Bladder microvascular endothelial cell (primary cell): ENCODE data around the gene EFEMP1. TPM values are rescaled to one million over a fixed set of nuclear protein-coding genes. Genes with fewer than 3 reads are reported as not detected.

Source experiments
- total RNA-seq: library from RNA; depleted of rRNA; stranded (reverse); fragments of >200 nt; gene quantifications from 2 replicates; pipeline ENCODE4 v1.2.3, GENCODE V29; 2014

Gene EFEMP1, protein sequence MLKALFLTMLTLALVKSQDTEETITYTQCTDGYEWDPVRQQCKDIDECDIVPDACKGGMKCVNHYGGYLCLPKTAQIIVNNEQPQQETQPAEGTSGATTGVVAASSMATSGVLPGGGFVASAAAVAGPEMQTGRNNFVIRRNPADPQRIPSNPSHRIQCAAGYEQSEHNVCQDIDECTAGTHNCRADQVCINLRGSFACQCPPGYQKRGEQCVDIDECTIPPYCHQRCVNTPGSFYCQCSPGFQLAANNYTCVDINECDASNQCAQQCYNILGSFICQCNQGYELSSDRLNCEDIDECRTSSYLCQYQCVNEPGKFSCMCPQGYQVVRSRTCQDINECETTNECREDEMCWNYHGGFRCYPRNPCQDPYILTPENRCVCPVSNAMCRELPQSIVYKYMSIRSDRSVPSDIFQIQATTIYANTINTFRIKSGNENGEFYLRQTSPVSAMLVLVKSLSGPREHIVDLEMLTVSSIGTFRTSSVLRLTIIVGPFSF
- total RNA-seq: 1,267 and 12,559 TPM in 2 replicates

GRCh38 chr2:55923091-55923981 is at the start of gene EFEMP1:
EFEMP1 (minus strand) TSS chr2:55923782; CDS start chr2:55922440, 1,342 bp downstream.

Other genes starting within 250 kb of the EFEMP1 start
- 13.3 and 25.0 TPM in 2 replicates for gene PNPT1, start 229.9 kb downstream of the EFEMP1 start, total RNA-seq